HEK293 (cell line): ENCODE data around the gene RBBP8NL.

ENCODE experiments used
- TF ChIP-seq, protein P1 (sequence below): fragments of 450-650 bp; formaldehyde crosslinking; IDR thresholded peaks from 2 replicates; pipeline ENCODE4 v1.5.1; 2016; ENCODE audit warnings: missing biosample characterization, missing genetic modification characterization

Gene RBBP8NL

DNA sequence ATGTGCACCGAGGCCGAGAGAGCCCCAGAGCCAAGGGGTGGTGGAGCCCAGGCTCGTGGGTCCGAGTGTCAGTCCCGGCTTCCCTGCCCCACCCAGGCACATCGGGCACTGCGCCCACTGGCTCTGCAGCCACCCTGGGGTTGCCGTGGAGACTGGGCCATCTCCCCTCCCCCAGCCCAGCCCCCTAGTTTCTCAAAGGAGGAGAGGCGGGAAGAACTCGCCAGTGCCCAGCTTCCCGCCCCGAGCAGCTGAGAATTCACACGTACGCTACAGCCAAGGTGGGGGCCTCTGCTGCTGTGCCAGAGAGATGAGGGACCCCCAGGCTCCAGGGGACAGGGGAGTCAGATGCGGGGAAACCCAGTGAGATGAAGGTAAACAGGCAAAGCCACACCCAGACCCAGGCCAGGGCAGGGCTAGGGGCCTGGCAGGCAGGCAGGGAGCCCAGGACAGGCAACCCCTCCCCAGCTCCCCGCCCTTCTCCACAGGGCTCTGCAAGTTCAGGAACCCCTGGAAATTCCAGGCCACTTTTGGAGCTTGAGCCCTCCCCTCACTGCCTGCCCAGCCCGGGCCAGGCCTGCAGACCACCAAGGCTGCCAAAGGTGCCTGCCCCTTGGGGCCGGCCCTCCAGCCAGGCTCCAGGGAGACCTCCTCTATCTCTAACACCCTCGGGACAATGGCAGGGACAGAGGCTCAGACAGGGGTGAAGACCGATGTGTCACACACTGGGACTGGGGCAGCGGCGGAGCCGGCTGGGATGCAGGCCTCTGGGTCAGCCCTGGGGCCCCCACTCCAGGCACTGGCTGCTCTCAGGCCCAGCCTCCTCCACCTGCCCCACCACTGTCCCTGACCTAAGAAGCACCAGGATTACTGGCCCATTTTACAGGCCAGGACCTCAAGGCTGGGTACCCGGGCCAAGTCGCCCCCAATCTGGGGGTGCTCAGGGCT, 66.2 kb downstream of the RBBP8NL start (continued):
- TF ChIP-seq, protein P1, sequence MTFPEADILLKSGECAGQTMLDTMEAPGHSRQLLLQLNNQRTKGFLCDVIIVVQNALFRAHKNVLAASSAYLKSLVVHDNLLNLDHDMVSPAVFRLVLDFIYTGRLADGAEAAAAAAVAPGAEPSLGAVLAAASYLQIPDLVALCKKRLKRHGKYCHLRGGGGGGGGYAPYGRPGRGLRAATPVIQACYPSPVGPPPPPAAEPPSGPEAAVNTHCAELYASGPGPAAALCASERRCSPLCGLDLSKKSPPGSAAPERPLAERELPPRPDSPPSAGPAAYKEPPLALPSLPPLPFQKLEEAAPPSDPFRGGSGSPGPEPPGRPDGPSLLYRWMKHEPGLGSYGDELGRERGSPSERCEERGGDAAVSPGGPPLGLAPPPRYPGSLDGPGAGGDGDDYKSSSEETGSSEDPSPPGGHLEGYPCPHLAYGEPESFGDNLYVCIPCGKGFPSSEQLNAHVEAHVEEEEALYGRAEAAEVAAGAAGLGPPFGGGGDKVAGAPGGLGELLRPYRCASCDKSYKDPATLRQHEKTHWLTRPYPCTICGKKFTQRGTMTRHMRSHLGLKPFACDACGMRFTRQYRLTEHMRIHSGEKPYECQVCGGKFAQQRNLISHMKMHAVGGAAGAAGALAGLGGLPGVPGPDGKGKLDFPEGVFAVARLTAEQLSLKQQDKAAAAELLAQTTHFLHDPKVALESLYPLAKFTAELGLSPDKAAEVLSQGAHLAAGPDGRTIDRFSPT (tag by site-specific recombination), result peak; percentile 23; the same call in 1 of the 2 replicates
